Measurements from ENCODE around the gene EFHD2.
"Not testable (repeated sequence)": the region's sequence is repeated elsewhere in the genome, so short reads cannot be mapped to it uniquely, and the experiment has no call there.

GRCh38 chr1:15469821-15470448, 60.2 kb downstream of the EFHD2 start:
- TF ChIP-seq CTCF, POLR2A (IDR thresholded peaks at IDR 0.05): not testable (repeated sequence)
